ENCODE results near the gene DGKD.
A peak's percentile ranks its signal among the peaks of the same experiment; 100 is the strongest.

The DGKD gene

GRCh38 chr2:233422649-233423551, 68.6 kb downstream of the DGKD start:
- Histone ChIP-seq H3K27ac (peak overlapping the region; percentile 81 to 83), H3K4me1 (peaks cover 4 to 70% (median 39%) of the 10 kb centered on the region in 4 donors), H3K36me3 (no peaks in the 10 kb centered on the region), H3K4me3 (no peak overlapping the region), H3K9me3 (no peaks in the 10 kb centered on the region), H3K27me3 (no peaks in the 10 kb centered on the region)
- intact Hi-C loops (cut with DNase I; ENCODE audit: low total_unique reads) = no loop called here
- DNase-seq = no peak
- TF ChIP-seq, protein P1, sequence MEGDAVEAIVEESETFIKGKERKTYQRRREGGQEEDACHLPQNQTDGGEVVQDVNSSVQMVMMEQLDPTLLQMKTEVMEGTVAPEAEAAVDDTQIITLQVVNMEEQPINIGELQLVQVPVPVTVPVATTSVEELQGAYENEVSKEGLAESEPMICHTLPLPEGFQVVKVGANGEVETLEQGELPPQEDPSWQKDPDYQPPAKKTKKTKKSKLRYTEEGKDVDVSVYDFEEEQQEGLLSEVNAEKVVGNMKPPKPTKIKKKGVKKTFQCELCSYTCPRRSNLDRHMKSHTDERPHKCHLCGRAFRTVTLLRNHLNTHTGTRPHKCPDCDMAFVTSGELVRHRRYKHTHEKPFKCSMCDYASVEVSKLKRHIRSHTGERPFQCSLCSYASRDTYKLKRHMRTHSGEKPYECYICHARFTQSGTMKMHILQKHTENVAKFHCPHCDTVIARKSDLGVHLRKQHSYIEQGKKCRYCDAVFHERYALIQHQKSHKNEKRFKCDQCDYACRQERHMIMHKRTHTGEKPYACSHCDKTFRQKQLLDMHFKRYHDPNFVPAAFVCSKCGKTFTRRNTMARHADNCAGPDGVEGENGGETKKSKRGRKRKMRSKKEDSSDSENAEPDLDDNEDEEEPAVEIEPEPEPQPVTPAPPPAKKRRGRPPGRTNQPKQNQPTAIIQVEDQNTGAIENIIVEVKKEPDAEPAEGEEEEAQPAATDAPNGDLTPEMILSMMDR (IDR thresholded peaks at IDR 0.05) = no peak

DNA sequence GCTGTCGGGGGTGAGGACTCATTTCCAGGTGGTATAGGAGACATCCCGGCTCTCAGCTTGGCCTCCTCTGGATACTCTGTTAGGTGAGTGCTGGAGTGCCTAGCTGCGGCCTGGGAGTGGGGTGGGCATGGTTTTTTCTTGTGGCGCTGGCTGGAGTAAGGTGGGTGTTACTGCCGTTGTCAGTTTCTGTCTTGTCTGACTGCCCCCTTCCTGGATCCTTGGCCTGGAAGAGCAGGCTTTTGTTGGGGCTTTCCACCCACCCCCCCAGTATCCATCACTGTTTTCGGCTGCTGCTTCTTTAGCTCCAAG, 69.2 kb downstream of the DGKD start:
- Histone ChIP-seq H3K27me3 (no peaks in the 10 kb centered on the region), H3K9me3 (no peaks in the 10 kb centered on the region), H3K4me1 (peaks cover 4 to 70% (median 37%) of the 10 kb centered on the region in 4 donors), H3K36me3 (no peaks in the 10 kb centered on the region), H3K4me3 (no peak overlapping the region), H3K27ac (peak overlapping the region; percentile 81 to 83)
- intact Hi-C loops (cut with DNase I; ENCODE audit: low total_unique reads) = no loop called here
- DNase-seq = peak in 1 of 2 donors; percentile 49
- TF ChIP-seq, protein P1 (IDR thresholded peaks at IDR 0.05) = no peak

GRCh38 chr2:233424154-233424951, 70.1 kb downstream of the DGKD start:
- Histone ChIP-seq H3K4me1 (peaks cover 4 to 72% (median 36%) of the 10 kb centered on the region in 4 donors), H3K36me3 (no peaks in the 10 kb centered on the region), H3K4me3 (no peak overlapping the region), H3K9me3 (no peaks in the 10 kb centered on the region), H3K27me3 (no peaks in the 10 kb centered on the region), H3K27ac (peak overlapping the region; percentile 81 to 83)
- TF ChIP-seq, protein P1 (IDR thresholded peaks at IDR 0.05) = no peak
- DNase-seq = peak; percentile 76 to 92
- intact Hi-C loops (cut with DNase I; ENCODE audit: low total_unique reads) = no loop called here

GRCh38 chr2:233426619-233427342, 72.5 kb downstream of the DGKD start:
- peak in 1 of 2 donors; percentile 24 for DNase-seq
- intact Hi-C loops (cut with DNase I; ENCODE audit: low total_unique reads) = no loop called here
- H3K27me3 ChIP-seq = no peaks in the 10 kb centered on the region
- H3K9me3 ChIP-seq = no peaks in the 10 kb centered on the region
- H3K4me3 ChIP-seq = no peak overlapping the region
- peaks cover 4 to 66% (median 27%) of the 10 kb centered on the region in 4 donors for H3K4me1 ChIP-seq
- H3K27ac ChIP-seq = no peak overlapping the region
- no peaks in the 10 kb centered on the region for H3K36me3 ChIP-seq
- TF ChIP-seq, protein P1 (IDR thresholded peaks at IDR 0.05) = no peak

- intact Hi-C loops (cut with DNase I; ENCODE audit: low total_unique reads) = no loop called here
- Histone ChIP-seq H3K27me3 (no peaks in the 10 kb centered on the region), H3K4me1 (peaks cover 4 to 55% (median 23%) of the 10 kb centered on the region in 4 donors), H3K27ac (peak overlapping the region; percentile 4 to 14), H3K36me3 (no peaks in the 10 kb centered on the region), H3K9me3 (no peaks in the 10 kb centered on the region), H3K4me3 (no peak overlapping the region)
- TF ChIP-seq, protein P1 (IDR thresholded peaks at IDR 0.05) = no peak
- DNase-seq = peak in 1 of 2 donors; percentile 39
Observed at GRCh38 chr2:233428008-233428407, 73.7 kb downstream of the DGKD start.
